ENCODE measurements around the gene SS18L1.

SS18L1 gene

DNA sequence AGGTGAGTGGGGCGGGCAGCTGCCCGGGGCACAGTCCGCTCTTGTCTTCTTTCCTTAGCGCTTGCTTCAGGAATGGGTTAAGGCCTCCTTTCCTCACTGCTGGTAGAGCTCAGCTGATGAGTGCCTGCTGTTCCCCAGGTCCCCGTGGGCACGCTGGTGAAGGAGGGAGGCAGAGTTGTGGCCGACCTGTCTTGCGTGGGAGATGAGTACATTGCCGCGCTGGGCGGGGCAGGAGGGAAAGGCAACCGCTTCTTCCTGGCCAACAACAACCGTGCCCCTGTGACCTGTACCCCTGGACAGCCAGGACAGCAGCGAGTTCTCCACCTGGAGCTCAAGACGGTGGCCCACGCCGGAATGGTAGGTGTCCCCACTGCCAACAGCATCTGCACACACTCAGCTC lies 54.9 kb downstream of the SS18L1 start:
- H3K4me2 ChIP-seq (ENCODE audit: low read depth, low read length, poor library complexity, severe bottlenecking) = no peak overlapping the region
- peaks cover 43% of the 10 kb centered on the region for H3K4me1 ChIP-seq (ENCODE audit: insufficient read depth, low read length, poor library complexity, severe bottlenecking)
- TF ChIP-seq, protein P1, sequence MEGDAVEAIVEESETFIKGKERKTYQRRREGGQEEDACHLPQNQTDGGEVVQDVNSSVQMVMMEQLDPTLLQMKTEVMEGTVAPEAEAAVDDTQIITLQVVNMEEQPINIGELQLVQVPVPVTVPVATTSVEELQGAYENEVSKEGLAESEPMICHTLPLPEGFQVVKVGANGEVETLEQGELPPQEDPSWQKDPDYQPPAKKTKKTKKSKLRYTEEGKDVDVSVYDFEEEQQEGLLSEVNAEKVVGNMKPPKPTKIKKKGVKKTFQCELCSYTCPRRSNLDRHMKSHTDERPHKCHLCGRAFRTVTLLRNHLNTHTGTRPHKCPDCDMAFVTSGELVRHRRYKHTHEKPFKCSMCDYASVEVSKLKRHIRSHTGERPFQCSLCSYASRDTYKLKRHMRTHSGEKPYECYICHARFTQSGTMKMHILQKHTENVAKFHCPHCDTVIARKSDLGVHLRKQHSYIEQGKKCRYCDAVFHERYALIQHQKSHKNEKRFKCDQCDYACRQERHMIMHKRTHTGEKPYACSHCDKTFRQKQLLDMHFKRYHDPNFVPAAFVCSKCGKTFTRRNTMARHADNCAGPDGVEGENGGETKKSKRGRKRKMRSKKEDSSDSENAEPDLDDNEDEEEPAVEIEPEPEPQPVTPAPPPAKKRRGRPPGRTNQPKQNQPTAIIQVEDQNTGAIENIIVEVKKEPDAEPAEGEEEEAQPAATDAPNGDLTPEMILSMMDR (conservative IDR thresholded peaks at IDR 0.05; ENCODE audit: low read length) = no peak
- no peak for TF ChIP-seq EZH2phosphoT487 (IDR thresholded peaks at IDR 0.05; ENCODE audit: borderline replicate concordance)
- no peaks in the 10 kb centered on the region for H4K20me1 ChIP-seq (ENCODE audit: insufficient read depth, low read length, poor library complexity, severe bottlenecking)
- no peaks in the 10 kb centered on the region for H3K9me3 ChIP-seq (ENCODE audit: insufficient read depth, low read depth, low read length)
- H3F3A ChIP-seq (ENCODE audit: low read depth) = peaks cover 25% of the 10 kb centered on the region
- no peak overlapping the region for H3K4me3 ChIP-seq (ENCODE audit: low read length, poor library complexity, severe bottlenecking)
- no peaks in the 10 kb centered on the region for H3K9me2 ChIP-seq (replicated peaks; ENCODE audit: low read depth, low read length)
- H2AFZ ChIP-seq (ENCODE audit: low read length) = no peak overlapping the region
- no peak overlapping the region for H3K9ac ChIP-seq (ENCODE audit: low read depth, low read length, poor library complexity, severe bottlenecking)
- H3K27me3 ChIP-seq (ENCODE audit: insufficient read depth, low read length, poor library complexity, severe bottlenecking) = no peaks in the 10 kb centered on the region
- peaks cover 9% of the 10 kb centered on the region; the same call in 1 of the 2 replicates for H3K79me2 ChIP-seq (ENCODE audit: insufficient read depth, low read length)
- H3K36me3 ChIP-seq (ENCODE audit: insufficient read depth, low read length) = peaks cover 25% of the 10 kb centered on the region; the same call in 1 of the 2 replicates

DNA sequence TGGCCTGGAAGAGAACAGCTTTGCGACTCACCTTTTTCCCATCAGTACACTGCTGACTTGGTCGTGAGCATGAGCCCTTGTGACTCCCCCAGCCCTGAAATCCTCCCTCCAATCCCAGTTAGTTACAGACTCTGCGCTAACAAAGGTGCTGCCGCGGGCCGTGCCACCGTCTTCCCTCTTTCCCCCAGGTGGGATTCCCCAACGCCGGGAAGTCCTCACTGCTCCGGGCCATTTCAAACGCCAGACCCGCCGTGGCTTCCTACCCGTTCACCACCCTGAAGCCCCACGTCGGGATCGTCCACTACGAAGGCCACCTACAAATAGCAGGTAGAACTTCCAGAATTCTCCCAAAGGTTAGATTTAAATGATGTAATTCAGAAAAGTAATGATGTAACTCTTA lies 55.4 kb downstream of the SS18L1 start:
- Histone ChIP-seq H3K9me3 (ENCODE audit: insufficient read depth, low read depth, low read length) (no peaks in the 10 kb centered on the region), H3K9ac (ENCODE audit: low read depth, low read length, poor library complexity, severe bottlenecking) (no peak overlapping the region), H4K20me1 (ENCODE audit: insufficient read depth, low read length, poor library complexity, severe bottlenecking) (no peaks in the 10 kb centered on the region), H3K36me3 (ENCODE audit: insufficient read depth, low read length) (peaks cover 25% of the 10 kb centered on the region; the same call in 1 of the 2 replicates), H3K4me2 (ENCODE audit: low read depth, low read length, poor library complexity, severe bottlenecking) (no peak overlapping the region), H3K9me2 (replicated peaks; ENCODE audit: low read depth, low read length) (no peaks in the 10 kb centered on the region), H3F3A (ENCODE audit: low read depth) (peaks cover 26% of the 10 kb centered on the region), H3K4me3 (ENCODE audit: low read length, poor library complexity, severe bottlenecking) (no peak overlapping the region), H3K27me3 (ENCODE audit: insufficient read depth, low read length, poor library complexity, severe bottlenecking) (no peaks in the 10 kb centered on the region), H3K4me1 (ENCODE audit: insufficient read depth, low read length, poor library complexity, severe bottlenecking) (peaks cover 48% of the 10 kb centered on the region), H3K79me2 (ENCODE audit: insufficient read depth, low read length) (peaks cover 8% of the 10 kb centered on the region; the same call in 1 of the 2 replicates), H2AFZ (ENCODE audit: low read length) (no peak overlapping the region)
- TF ChIP-seq, protein P1 (conservative IDR thresholded peaks at IDR 0.05; ENCODE audit: low read length) = no peak
- no peak for TF ChIP-seq EZH2phosphoT487 (IDR thresholded peaks at IDR 0.05; ENCODE audit: borderline replicate concordance)

DNA sequence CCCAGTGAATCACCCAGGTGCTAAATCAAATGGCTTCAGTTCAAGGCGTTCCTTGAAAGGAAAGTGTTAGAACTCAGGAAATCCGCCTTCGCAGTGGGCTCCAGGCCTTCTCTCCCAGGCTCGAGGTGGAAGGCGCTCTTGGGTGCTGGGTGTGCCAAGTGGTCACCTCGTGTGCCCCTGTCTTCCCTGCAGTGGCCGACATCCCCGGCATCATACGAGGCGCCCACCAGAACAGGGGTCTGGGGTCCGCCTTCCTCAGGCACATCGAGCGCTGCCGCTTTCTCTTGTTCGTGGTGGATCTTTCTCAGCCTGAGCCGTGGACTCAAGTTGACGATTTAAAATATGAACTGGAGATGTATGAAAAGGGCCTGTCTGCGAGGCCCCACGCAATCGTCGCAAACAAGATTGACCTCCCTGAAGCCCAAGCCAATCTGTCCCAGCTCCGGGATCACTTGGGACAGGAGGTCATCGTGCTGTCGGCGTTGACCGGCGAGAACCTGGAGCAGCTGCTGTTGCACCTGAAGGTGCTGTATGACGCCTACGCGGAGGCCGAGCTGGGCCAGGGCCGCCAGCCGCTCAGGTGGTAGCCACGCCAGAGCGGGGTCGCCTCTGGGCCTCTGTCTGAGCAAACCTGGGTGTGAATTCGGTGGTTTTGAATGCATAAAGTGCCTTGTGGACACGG lies 57.1 kb downstream of the SS18L1 start:
- H3K9me2 ChIP-seq (replicated peaks; ENCODE audit: low read depth, low read length) = no peaks in the 10 kb centered on the region
- peaks cover 20% of the 10 kb centered on the region for H3F3A ChIP-seq (ENCODE audit: low read depth)
- H2AFZ ChIP-seq (ENCODE audit: low read length) = no peak overlapping the region
- peaks cover 47% of the 10 kb centered on the region for H3K4me1 ChIP-seq (ENCODE audit: insufficient read depth, low read length, poor library complexity, severe bottlenecking)
- no peaks in the 10 kb centered on the region for H4K20me1 ChIP-seq (ENCODE audit: insufficient read depth, low read length, poor library complexity, severe bottlenecking)
- peaks cover 25% of the 10 kb centered on the region; the same call in 1 of the 2 replicates for H3K36me3 ChIP-seq (ENCODE audit: insufficient read depth, low read length)
- peak overlapping the region; percentile 68 for H3K4me3 ChIP-seq (ENCODE audit: low read length, poor library complexity, severe bottlenecking)
- H3K4me2 ChIP-seq (ENCODE audit: low read depth, low read length, poor library complexity, severe bottlenecking) = peak overlapping the region; percentile 84
- peak overlapping the region; percentile 70 for H3K9ac ChIP-seq (ENCODE audit: low read depth, low read length, poor library complexity, severe bottlenecking)
- TF ChIP-seq, protein P1 (conservative IDR thresholded peaks at IDR 0.05; ENCODE audit: low read length) = no peak
- no peaks in the 10 kb centered on the region for H3K9me3 ChIP-seq (ENCODE audit: insufficient read depth, low read depth, low read length)
- peaks cover 18% of the 10 kb centered on the region; the same call in 1 of the 2 replicates for H3K79me2 ChIP-seq (ENCODE audit: insufficient read depth, low read length)
- H3K27me3 ChIP-seq (ENCODE audit: insufficient read depth, low read length, poor library complexity, severe bottlenecking) = no peaks in the 10 kb centered on the region
